GM18505 (cell line): ENCODE data around the gene WBP2NL.
"Not testable (repeated sequence)": the region's sequence is repeated elsewhere in the genome, so short reads cannot be mapped to it uniquely, and the experiment has no call there.

Source experiments
- ATAC-seq: cut with Tn5 transposase; IDR thresholded peaks from one replicate; pipeline ENCODE4 v1.9.1; 2021; ENCODE audit not compliant: unreplicated experiment
- POLR2A ChIP-seq: IDR thresholded peaks from 4 replicates; pipeline ENCODE4 v1.6.1; 2011; ENCODE audit warnings: borderline replicate concordance; ENCODE audit not compliant: insufficient read depth, insufficient read length; ENCODE audit errors: extremely low read depth

The WBP2NL gene

GRCh38 chr22:41998361-41999261 is at the start of gene WBP2NL:
WBP2NL (plus strand) TSS chr22:41998788; CDS start chr22:41998819, 31 bp downstream.
- ATAC-seq = no peak
- no peak for TF ChIP-seq POLR2A

- ATAC-seq = not testable (repeated sequence)
Measured at GRCh38 chr22:41948928-41949296, 49.7 kb upstream of the WBP2NL start.

GRCh38 chr22:41949297-41949965 is 49.2 kb upstream of the WBP2NL start:
- no peak for ATAC-seq
- TF ChIP-seq POLR2A = peak; percentile 37

DNA sequence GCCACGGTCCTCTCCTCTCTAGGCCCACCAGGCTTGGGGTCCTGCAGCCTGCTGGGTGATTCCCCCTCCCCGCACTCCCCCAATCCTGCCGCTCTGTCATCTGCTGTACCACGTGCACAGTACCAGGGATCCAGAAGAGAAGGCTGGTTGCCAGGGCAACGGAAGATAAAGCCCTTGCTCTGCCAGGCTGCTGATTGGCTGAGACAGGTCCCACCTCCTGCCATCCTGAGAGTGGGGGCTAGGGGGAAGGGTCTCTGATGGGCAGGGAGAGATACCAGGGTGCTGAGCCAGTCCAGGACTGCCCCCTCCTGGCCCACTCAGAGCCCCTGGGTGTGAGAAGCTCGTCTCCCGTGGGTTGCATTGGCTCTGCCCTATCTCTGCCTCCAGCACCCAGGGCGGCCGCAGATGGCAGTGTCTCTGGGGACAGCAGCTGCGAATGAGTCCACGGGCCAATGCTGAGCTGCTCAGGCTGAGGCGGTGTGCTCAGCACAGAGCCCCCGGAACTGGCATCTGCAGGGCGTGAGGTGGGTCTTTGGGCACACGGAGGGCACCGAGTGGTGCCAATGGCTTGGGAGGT is 46.6 kb upstream of the WBP2NL start, which contains the start of gene SMIM45:
Gene SMIM45, plus strand, starts transcription at position 253 of the 577 bp plus-strand sequence.
- no peak for ATAC-seq
- no peak for TF ChIP-seq POLR2A

- ATAC-seq = no peak
- TF ChIP-seq POLR2A = no peak
Measured at GRCh38 chr22:41952713-41953112, 45.9 kb upstream of the WBP2NL start.

- TF ChIP-seq POLR2A = no peak
- ATAC-seq = peak; percentile 15
Measured at GRCh38 chr22:41957941-41958556, 40.5 kb upstream of the WBP2NL start.

DNA sequence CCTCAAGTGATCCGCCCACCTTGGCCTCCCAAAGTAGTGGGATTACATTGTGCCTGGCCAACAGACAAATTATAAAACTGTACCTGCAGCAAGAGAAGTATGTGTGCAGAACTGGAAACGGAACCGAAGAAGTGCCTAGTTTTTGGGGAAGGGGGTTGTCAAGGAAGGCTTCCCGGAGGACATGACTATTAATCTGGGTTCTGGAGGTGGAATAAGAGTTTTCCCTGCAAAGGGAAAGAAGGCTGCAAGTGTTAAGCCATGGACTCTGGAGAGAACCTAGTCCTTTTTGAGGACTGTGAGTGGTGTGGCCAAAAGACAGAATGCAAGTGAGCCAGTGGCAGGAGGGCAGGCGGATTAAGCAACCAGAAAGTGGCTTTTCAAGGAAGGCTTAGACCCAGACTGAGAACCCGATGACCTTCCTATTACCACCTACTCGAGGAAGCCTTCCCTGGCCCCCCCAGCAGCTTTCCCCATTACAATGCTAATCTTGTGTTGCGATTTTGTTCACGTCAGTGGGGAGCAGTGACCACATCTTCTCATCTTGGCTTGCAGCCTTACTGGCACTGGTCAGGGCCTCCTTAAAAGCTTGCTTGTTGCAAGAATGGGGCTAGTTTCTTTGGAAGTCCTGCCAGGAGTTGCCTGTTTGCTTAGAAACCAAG is 35.0 kb upstream of the WBP2NL start:
- ATAC-seq = no peak
- no peak for TF ChIP-seq POLR2A

GRCh38 chr22:41964112-41964491 is 34.5 kb upstream of the WBP2NL start:
- no peak for TF ChIP-seq POLR2A
- no peak for ATAC-seq

DNA sequence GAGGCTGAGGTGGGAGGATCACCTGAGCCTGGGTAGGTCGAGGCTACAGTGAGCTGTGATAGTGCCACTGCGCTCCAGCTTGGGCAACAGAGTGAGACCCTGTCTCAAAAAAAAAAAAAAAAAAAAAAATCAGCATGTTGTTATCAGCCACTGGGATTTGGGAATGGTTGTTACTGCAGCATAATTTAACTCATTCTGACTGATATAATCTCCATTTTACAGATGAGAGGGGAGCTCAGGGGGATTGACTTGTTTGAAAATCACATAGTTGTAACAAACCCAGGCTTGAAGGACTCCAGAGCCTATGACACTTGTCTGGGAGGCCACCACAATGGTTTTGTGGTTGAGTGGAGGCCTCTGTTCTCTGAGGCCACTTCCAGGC is 32.4 kb upstream of the WBP2NL start:
- TF ChIP-seq POLR2A = no peak
- ATAC-seq = no peak

DNA sequence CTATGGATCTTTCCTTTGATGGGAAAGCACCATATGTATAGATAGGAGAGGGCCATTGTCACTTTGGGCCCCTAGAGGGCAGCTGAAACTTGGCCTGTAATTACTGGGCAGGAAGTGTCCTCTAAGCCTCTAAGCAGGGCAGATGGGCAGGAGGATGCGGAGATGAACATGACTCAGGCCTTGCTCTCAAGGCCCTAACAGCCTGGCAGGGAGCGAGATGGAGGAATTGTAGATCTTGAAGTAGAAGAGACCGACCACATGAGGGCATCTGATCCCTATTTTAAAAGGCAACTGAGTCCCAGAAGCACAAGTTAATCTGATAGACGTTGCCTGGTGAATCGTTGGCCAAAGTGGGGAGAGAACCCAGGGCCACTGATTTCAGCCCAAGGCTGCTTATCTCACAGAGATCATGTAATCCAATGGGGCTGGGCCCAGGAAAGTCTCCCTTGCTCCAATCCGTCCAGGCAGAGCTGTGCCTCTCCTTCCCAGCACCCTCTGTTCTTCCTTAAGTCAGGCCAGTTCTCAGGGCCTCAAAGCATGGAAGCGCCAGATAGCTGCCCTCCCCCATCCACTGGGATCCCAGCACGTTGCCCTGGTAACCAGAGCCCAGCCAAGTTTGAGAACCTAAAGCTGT is 31.9 kb upstream of the WBP2NL start:
- ATAC-seq = no peak
- TF ChIP-seq POLR2A = no peak

- no peak for ATAC-seq
- no peak for TF ChIP-seq POLR2A
Measured at GRCh38 chr22:41968601-41969000, 30.0 kb upstream of the WBP2NL start.

- TF ChIP-seq POLR2A = no peak
- ATAC-seq = no peak
Measured at GRCh38 chr22:41969110-41969646, 29.4 kb upstream of the WBP2NL start, which contains the start of gene SEPTIN3. SEPTIN3 (plus strand) TSS chr22:41969443; CDS start chr22:41971493, 2,050 bp downstream.
